PC-9 (cell line): ENCODE results near the gene CNTNAP2. TPM values are rescaled to one million over a fixed set of nuclear protein-coding genes. Genes with fewer than 3 reads are reported as not detected.

Experiments
- BruUV-seq: library from RNA; stranded (reverse); fragments of 400-500 nt; replicated peaks from 2 replicates; lab custom pipeline; 2021; lab: Mats Ljungman, UMichigan
- CTCF ChIA-PET: fragments of 300-600 bp; sonication (Branson Sonifier 250); formaldehyde crosslinking; loops from one replicate; lab custom pipeline; 2022; ENCODE audit warnings: antibody characterized with exemption; lab: Charles Lee
- POLR2A ChIA-PET: fragments of 300-600 bp; sonication (Branson Sonifier 250); formaldehyde crosslinking; loops from one replicate; lab custom pipeline; 2022; ENCODE audit warnings: antibody characterized with exemption; ENCODE audit not compliant: unreplicated experiment; lab: Charles Lee
- DNase-seq, 2 experiments: peaks; one replicate each; pipeline versions ENCODE4 v3.0.0 to v3.0.0-alpha.2; 2015 to 2022; ENCODE audit warnings: mixed read lengths in 1 of 2
- H2AFZ ChIP-seq: fragments of 200-600 bp; sonication (generic); 2 replicates; pipeline ENCODE4 v1.8.1; 2017; ENCODE audit warnings: antibody characterized with exemption
- H3F3A ChIP-seq: fragments of 200-600 bp; sonication (generic); 2 replicates; pipeline ENCODE4 v1.8.1; 2017; ENCODE audit warnings: antibody characterized with exemption, mild to moderate bottlenecking, low read depth; ENCODE audit not compliant: insufficient read depth
- H3K27ac ChIP-seq: fragments of 200-600 bp; sonication (generic); 2 replicates; pipeline ENCODE4 v1.6.1; 2016; ENCODE audit warnings: mixed run types
- H3K27me3 ChIP-seq: fragments of 200-600 bp; sonication (generic); 2 replicates; pipeline ENCODE4 v1.6.1; 2016; ENCODE audit warnings: low read depth, mixed run types; ENCODE audit not compliant: insufficient read depth
- H3K36me3 ChIP-seq: fragments of 200-600 bp; sonication (generic); 2 replicates; pipeline ENCODE4 v1.6.1; 2016; ENCODE audit warnings: low read depth, mixed run types
- H3K4me1 ChIP-seq: fragments of 200-600 bp; sonication (generic); replicated peaks from 2 replicates; pipeline ENCODE4 v1.6.1; 2016; ENCODE audit warnings: mixed run types; ENCODE audit not compliant: insufficient read depth
- H3K4me2 ChIP-seq: fragments of 200-600 bp; sonication (generic); 2 replicates; pipeline ENCODE4 v1.6.1; 2017; ENCODE audit warnings: mixed run types
- H3K4me3 ChIP-seq: fragments of 200-600 bp; sonication (generic); 2 replicates; pipeline ENCODE4 v1.6.1; 2016; ENCODE audit warnings: mixed run types
- H3K79me2 ChIP-seq: fragments of 200-600 bp; sonication (generic); 2 replicates; pipeline ENCODE4 v1.6.1; 2017; ENCODE audit warnings: low read depth, mixed run types
- H3K9me2 ChIP-seq: fragments of 200-600 bp; sonication (generic); 2 replicates; pipeline ENCODE4 v1.8.1; 2017; ENCODE audit warnings: mild to moderate bottlenecking; ENCODE audit not compliant: insufficient read depth
- H3K9me3 ChIP-seq: fragments of 200-600 bp; sonication (generic); 2 replicates; pipeline ENCODE4 v1.8.1; 2016; ENCODE audit warnings: low read depth; ENCODE audit not compliant: insufficient read depth
- H4K20me1 ChIP-seq: fragments of 200-600 bp; sonication (generic); 2 replicates; pipeline ENCODE4 v1.8.1; 2017; ENCODE audit not compliant: insufficient read depth
- CTCF ChIP-seq: fragments of 200-600 bp; sonication (generic); conservative IDR thresholded peaks from 2 replicates; pipeline ENCODE4 v1.6.1; 2017; ENCODE audit warnings: mixed run types, antibody characterized with exemption, mild to moderate bottlenecking, moderate library complexity
- EZH2 ChIP-seq: fragments of 200-600 bp; sonication (generic); IDR thresholded peaks from 2 replicates; pipeline ENCODE4 v1.8.0; 2017; ENCODE audit warnings: antibody characterized with exemption, low read depth
- intact Hi-C: fragments of 100-400 bp; cut with micrococcal nuclease; formaldehyde crosslinking; loops from one replicate; pipeline ENCODE4 v1.10.0; 2022; ENCODE audit not compliant: unreplicated experiment
- total RNA-seq: library from RNA; stranded (reverse); gene quantifications from 2 replicates; pipeline ENCODE4 v1.2.3, GENCODE V29; 2021

Gene CNTNAP2
- total RNA-seq, 1 experiment from 2014 or later, result not detected

GRCh38 chr7:148153616-148154284 is 2037.1 kb downstream of the CNTNAP2 start:
- no peaks in the 10 kb centered on the region for H3K9me3 ChIP-seq
- H3F3A ChIP-seq, result no peaks in the 10 kb centered on the region
- intact Hi-C loops, result no loop called here
- no peaks in the 10 kb centered on the region for H3K9me2 ChIP-seq
- peak overlapping the region; percentile 40; the same call in 1 of the 2 replicates for H2AFZ ChIP-seq
- H3K4me3 ChIP-seq, result no peak overlapping the region
- TF ChIP-seq EZH2, result no peak
- TF ChIP-seq CTCF, result no peak
- H3K36me3 ChIP-seq, result no peaks in the 10 kb centered on the region
- no peak overlapping the region for H3K27ac ChIP-seq
- ChIA-PET CTCF (no interaction called here), POLR2A (no interaction called here)
- no peaks in the 10 kb centered on the region for H3K79me2 ChIP-seq
- H4K20me1 ChIP-seq, result no peaks in the 10 kb centered on the region
- BruUV-seq, result no TSS peak
- H3K4me1 ChIP-seq, result no peaks in the 10 kb centered on the region
- no peak for DNase-seq
- peaks cover 4% of the 10 kb centered on the region; the same call in 1 of the 2 replicates for H3K27me3 ChIP-seq
- H3K4me2 ChIP-seq, result no peak overlapping the region

GRCh38 chr7:148155000-148155399 is 2038.4 kb downstream of the CNTNAP2 start:
- CTCF ChIA-PET, result no interaction called here
- Histone ChIP-seq H4K20me1 (no peaks in the 10 kb centered on the region), H3K9me2 (no peaks in the 10 kb centered on the region), H3K27me3 (peaks cover 17% of the 10 kb centered on the region; the same call in 1 of the 2 replicates), H3K36me3 (no peaks in the 10 kb centered on the region), H3K27ac (no peak overlapping the region), H3K4me2 (no peak overlapping the region), H2AFZ (no peak overlapping the region), H3K4me3 (no peak overlapping the region), H3K79me2 (no peaks in the 10 kb centered on the region), H3F3A (no peaks in the 10 kb centered on the region), H3K4me1 (no peaks in the 10 kb centered on the region), H3K9me3 (no peaks in the 10 kb centered on the region)
- TF ChIP-seq EZH2 (no peak), CTCF (no peak)
- POLR2A ChIA-PET, result no interaction called here
- DNase-seq, result no peak
- no TSS peak for BruUV-seq
- intact Hi-C loops, result no loop called here

GRCh38 chr7:148155826-148156225 is 2039.2 kb downstream of the CNTNAP2 start:
- H3K4me1 ChIP-seq, result no peaks in the 10 kb centered on the region
- no TSS peak for BruUV-seq
- no peak for TF ChIP-seq EZH2
- TF ChIP-seq CTCF, result no peak
- no peak overlapping the region for H2AFZ ChIP-seq
- H3K9me3 ChIP-seq, result no peaks in the 10 kb centered on the region
- H3F3A ChIP-seq, result no peaks in the 10 kb centered on the region
- no peaks in the 10 kb centered on the region for H3K36me3 ChIP-seq
- H3K4me2 ChIP-seq, result no peak overlapping the region
- no peaks in the 10 kb centered on the region for H4K20me1 ChIP-seq
- intact Hi-C loops, result no loop called here
- POLR2A ChIA-PET, result no interaction called here
- no peaks in the 10 kb centered on the region for H3K79me2 ChIP-seq
- no peak overlapping the region for H3K4me3 ChIP-seq
- no peak overlapping the region for H3K27ac ChIP-seq
- H3K9me2 ChIP-seq, result no peaks in the 10 kb centered on the region
- H3K27me3 ChIP-seq, result peaks cover 23% of the 10 kb centered on the region; the same call in 1 of the 2 replicates
- DNase-seq, result no peak
- CTCF ChIA-PET, result no interaction called here
